Left lung (tissue), 10 donors: Measurements from ENCODE around the gene DCAF4L1. TPM values are rescaled to one million over a fixed set of nuclear protein-coding genes. Genes with fewer than 3 reads are reported as not detected.

ENCODE experiments used
- ATAC-seq: fragments of 200-7000 bp; cut with Tn5 transposase; one replicate; pipeline ENCODE4 v1.9.1; 2020; ENCODE audit warnings: moderate library complexity
- DNase-seq, 4 donors: peaks; one replicate each; pipeline ENCODE4 v3.0.0-alpha.2; 2013 to 2020
- H3K27ac ChIP-seq, 2 donors: fragments of 200-600 bp; sonication (generic) in 1 of 2; one replicate each; pipeline versions ENCODE4 v1.5.0 to v1.8.0; 2020 to 2021
- H3K27me3 ChIP-seq, 2 donors: fragments of 200-600 bp; sonication (generic) in 1 of 2; one replicate each; pipeline versions ENCODE4 v1.5.0 to v1.8.0; 2020 to 2021
- H3K36me3 ChIP-seq, 2 donors: fragments of 200-600 bp; sonication (generic) in 1 of 2; one replicate each; pipeline versions ENCODE4 v1.5.0 to v1.8.0; 2020 to 2021
- H3K4me1 ChIP-seq, 2 donors: fragments of 200-600 bp; one replicate each; pipeline ENCODE4 v1.8.0; 2021
- H3K4me3 ChIP-seq, 2 donors: fragments of 200-600 bp; sonication (generic) in 1 of 2; one replicate each; pipeline versions ENCODE4 v1.5.0 to v1.8.0; 2020 to 2021; ENCODE audit warnings: mild to moderate bottlenecking in 1 of 2
- H3K9me3 ChIP-seq, 2 donors: fragments of 200-600 bp; sonication (generic) in 1 of 2; one replicate each; pipeline versions ENCODE4 v1.5.0 to v1.8.0; 2020 to 2021
- CTCF ChIP-seq, 2 donors: fragments of 200-600 bp; sonication (generic) in 1 of 2; IDR thresholded peaks; one replicate each; pipeline versions ENCODE4 v1.5.0 to v1.8.0; 2021; ENCODE audit warnings: antibody characterized with exemption in 2 of 2
- intact Hi-C, 2 donors: fragments of 100-400 bp; cut with DNase I; formaldehyde crosslinking; loops; one replicate each; pipeline versions ENCODE4 v1.11.2 to v1.14.2; 2022
- polyA plus RNA-seq, 6 donors: library from polyadenylated mRNA; unstranded; fragments of 120-200 nt; gene quantifications; one replicate each; pipeline ENCODE4 v1.2.1, GENCODE V29; 2013; ENCODE audit not compliant: insufficient read length in 6 of 6
- total RNA-seq, 2 donors: library from RNA; stranded (reverse); fragmentation: NEBNext Ultra II Directional; extraction: Animal tissue kit (Norgen Biotek cat#: 25700); gene quantifications; one replicate each; pipeline ENCODE4 v1.2.1, GENCODE V29; 2021
- donor health status: DM: no; HTN: yes; CAD: no.
- donor health status: DM: no; HTN: no; CAD: no.

Gene DCAF4L1
- total and polyA plus RNA-seq, 8 donors: 0.15 to 0.58 (median 0.23) TPM

GRCh38 chr4:41944089-41944488 is 37.5 kb upstream of the DCAF4L1 start:
- intact Hi-C loops: no loop called here
- H3K36me3 ChIP-seq: peaks cover 0 to 77% of the 10 kb centered on the region in 2 donors
- ATAC-seq: no peak

GRCh38 chr4:41949531-41949930 is 32.0 kb upstream of the DCAF4L1 start:
- Histone ChIP-seq H3K36me3 (peaks cover 0 to 85% of the 10 kb centered on the region in 2 donors), H3K27ac (no peak overlapping the region), H3K27me3 (no peaks in the 10 kb centered on the region), H3K4me3 (no peak overlapping the region), H3K9me3 (no peaks in the 10 kb centered on the region), H3K4me1 (no peaks in the 10 kb centered on the region)
- no peak for TF ChIP-seq CTCF (IDR thresholded peaks at IDR 0.05)
- ATAC-seq: no peak
- no peak for DNase-seq
- intact Hi-C loops: no loop called here

More at GRCh38 chr4:41944089-41944488, 37.5 kb upstream of the DCAF4L1 start:
- Histone ChIP-seq H3K4me1 (peaks cover 0 to 6% of the 10 kb centered on the region in 2 donors), H3K4me3 (no peak overlapping the region), H3K27ac (no peak overlapping the region), H3K27me3 (no peaks in the 10 kb centered on the region), H3K9me3 (no peaks in the 10 kb centered on the region)
- TF ChIP-seq CTCF (IDR thresholded peaks at IDR 0.05): no peak
- no peak for DNase-seq

GRCh38 chr4:41957634-41958033 is 23.9 kb upstream of the DCAF4L1 start:
- TF ChIP-seq CTCF (IDR thresholded peaks at IDR 0.05): peak in 1 of 2 donors; percentile 22
- Histone ChIP-seq H3K4me3 (no peak overlapping the region), H3K27me3 (no peaks in the 10 kb centered on the region), H3K27ac (no peak overlapping the region), H3K4me1 (no peaks in the 10 kb centered on the region), H3K9me3 (no peaks in the 10 kb centered on the region), H3K36me3 (peaks cover 0 to 31% of the 10 kb centered on the region in 2 donors)
- intact Hi-C loops: no loop called here
- peak; percentile 22 for ATAC-seq
- DNase-seq: no peak

- no peaks in the 10 kb centered on the region for H3K9me3 ChIP-seq
- H3K4me3 ChIP-seq: no peak overlapping the region
- no peaks in the 10 kb centered on the region for H3K36me3 ChIP-seq
- ATAC-seq (no peak), DNase-seq (no peak)
- H3K27ac ChIP-seq: no peak overlapping the region
- no peaks in the 10 kb centered on the region for H3K4me1 ChIP-seq
- intact Hi-C loops: no loop called here
- no peaks in the 10 kb centered on the region for H3K27me3 ChIP-seq
- TF ChIP-seq CTCF (IDR thresholded peaks at IDR 0.05): peak in 1 of 2 donors; percentile 25
These were observed 18.5 kb upstream of the DCAF4L1 start for GRCh38 chr4:41963105-41963504.

- no peak for DNase-seq
- Histone ChIP-seq H3K27me3 (no peaks in the 10 kb centered on the region), H3K27ac (no peak overlapping the region), H3K36me3 (no peaks in the 10 kb centered on the region), H3K9me3 (peaks cover 0 to 6% of the 10 kb centered on the region in 2 donors), H3K4me1 (no peaks in the 10 kb centered on the region), H3K4me3 (no peak overlapping the region)
- no peak for TF ChIP-seq CTCF (IDR thresholded peaks at IDR 0.05)
- intact Hi-C loops: no loop called here
- ATAC-seq: no peak
These were observed 17.2 kb upstream of the DCAF4L1 start for GRCh38 chr4:41964401-41964800.
